HuH-7.5 (cell line): ENCODE results near the gene PRDM5.

Experiments
- DNase-seq: peaks from one replicate; pipeline ENCODE4 v3.0.0; 2011; ENCODE audit warnings: low spot score

Gene PRDM5

GRCh38 chr4:120903419-120903818, 19.1 kb downstream of the PRDM5 start:
- DNase-seq: no peak

DNA sequence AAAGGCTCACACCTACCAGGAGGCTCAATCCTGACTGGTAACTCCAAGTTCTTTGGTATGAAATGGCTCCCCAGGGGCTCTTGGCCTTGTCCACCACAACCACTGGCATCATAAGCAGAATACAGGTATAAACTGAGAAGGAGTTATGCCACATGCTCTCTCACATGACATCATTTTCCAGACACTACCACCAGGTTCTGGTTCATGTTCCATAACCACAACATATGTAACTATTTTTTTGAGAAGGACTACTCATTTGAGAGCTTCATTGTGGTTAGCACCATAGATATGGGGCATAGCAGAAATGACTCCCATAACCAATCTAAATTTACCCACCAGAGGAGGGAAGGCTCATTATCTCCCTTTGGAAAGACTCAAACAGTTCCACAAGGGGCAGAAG, 19.6 kb downstream of the PRDM5 start:
- no peak for DNase-seq

- DNase-seq: no peak
Observed at GRCh38 chr4:120901731-120902130, 20.8 kb downstream of the PRDM5 start.

GRCh38 chr4:120897981-120898719, 24.4 kb downstream of the PRDM5 start:
- DNase-seq: no peak

DNA sequence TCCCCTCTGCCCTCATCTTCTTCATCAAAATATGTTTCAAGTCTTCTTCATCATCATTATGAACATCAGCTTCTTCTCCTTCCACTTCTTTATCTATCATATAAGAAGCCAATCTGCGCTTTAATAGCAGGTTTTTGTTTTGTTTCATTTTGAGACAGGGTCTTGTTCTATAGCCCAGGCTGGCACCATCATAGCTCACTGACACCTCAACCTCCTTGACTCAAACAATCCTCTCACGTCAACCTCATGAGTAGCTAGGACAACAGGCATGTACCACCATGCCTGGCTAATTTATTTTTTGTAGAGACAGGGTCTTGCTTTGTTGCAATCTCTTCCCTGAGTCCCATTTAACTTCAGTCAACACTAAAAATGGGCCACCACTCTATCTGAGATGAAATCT, 27.0 kb downstream of the PRDM5 start:
- no peak for DNase-seq

GRCh38 chr4:120893314-120893713, 29.2 kb downstream of the PRDM5 start:
- no peak for DNase-seq

DNA sequence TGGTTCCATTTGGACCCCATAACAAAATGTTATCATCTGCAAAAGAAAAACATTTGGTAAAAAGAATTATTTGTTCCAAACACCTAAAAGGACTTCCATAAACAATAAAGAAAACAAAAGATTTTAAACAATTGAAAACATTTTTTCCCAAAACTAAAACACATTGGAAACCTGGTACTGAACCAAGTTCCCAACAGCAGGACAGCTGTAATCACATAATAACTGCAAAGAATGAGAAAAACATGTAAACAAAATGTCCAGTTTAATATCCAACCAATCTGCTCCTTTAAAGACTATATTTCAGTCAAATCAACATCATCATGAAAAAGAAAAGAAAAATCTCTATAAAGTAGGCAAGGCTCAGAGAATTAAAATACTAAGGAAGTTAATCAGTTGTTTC, 36.3 kb downstream of the PRDM5 start:
- DNase-seq: no peak

DNA sequence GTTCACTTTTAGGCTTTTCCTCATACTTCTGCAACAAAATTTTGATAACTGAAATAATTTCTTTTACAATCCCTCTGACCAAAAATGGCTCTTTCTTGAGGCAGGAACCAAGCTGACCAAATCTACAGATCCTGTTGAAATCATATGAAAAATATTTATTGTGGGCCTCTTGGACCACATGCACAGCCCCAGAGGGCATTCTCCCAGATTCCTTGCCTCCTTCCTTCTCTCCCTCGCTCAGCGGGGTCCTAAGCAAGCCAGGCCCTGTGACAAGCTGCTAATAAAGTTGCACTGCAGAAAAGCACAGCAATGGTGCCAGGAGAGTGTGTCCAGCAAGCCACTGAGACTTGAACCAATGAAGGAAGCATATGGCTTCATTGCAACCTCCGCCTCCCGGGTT, 40.7 kb downstream of the PRDM5 start:
- no peak for DNase-seq

GRCh38 chr4:120881351-120881750, 41.2 kb downstream of the PRDM5 start:
- no peak for DNase-seq

DNA sequence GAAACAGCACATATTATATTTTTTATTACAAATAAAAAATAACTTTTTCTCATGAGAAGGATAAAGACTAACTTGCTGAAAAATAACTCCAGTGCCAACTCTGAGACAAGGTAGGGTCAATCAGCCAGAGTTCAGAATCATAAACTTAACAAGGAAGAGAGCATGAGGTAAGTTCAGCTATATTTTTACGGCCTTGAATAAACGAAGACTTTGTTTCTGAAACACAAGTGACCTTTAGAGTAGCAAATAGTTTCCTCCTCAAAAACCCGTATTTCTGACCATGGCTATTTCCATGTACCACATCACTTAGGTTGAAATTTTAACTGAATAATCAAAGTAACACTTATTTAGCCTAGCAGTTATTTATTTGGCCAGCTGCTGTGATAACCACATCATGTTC, 45.5 kb downstream of the PRDM5 start:
- DNase-seq: no peak

DNA sequence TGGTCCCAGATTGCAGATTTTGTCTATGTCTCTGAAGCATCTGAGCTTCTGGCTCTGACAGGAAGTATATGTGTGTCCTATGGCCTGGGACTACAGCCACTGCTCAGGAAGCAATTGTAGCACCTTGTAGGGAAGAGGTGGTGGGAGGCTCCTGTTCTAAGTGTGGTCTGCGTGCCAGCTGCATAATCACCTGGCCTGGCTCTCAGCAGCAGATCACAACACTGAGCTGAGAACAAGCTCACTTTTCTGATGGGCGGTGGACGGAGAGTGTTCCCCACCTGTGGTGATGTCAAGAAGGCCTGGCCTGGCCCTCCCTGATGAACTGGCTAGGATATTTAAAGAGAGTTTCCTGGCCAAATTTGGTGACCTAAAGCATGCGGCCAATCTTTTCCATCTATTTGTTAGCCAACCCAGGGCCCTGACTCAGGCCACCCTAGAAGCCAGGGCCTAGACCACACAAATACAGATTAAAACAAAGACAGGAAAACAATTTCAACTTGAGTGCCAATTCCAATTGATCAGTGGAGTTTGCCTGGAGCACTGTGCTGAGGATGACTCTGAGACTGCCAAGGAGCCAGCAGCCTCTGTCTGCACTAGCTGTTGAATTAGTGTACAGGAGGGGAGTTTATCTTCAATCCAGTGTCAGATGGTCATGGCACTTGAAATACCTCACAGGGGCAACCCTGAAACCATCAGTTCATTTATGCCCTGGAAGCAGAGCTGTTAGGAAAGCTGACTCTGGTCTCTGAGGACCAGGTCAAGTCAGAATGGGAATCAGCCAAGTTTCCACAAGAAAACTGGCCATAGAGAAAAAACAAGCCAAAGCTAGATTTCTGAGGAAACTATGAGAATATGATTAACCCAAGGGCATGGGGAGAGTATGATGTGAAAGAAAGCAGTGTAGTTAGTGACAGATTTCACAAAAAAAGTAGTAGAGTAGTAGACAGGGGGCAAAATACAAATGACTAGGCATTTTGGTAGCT, 47.4 kb downstream of the PRDM5 start:
- DNase-seq: no peak

DNA sequence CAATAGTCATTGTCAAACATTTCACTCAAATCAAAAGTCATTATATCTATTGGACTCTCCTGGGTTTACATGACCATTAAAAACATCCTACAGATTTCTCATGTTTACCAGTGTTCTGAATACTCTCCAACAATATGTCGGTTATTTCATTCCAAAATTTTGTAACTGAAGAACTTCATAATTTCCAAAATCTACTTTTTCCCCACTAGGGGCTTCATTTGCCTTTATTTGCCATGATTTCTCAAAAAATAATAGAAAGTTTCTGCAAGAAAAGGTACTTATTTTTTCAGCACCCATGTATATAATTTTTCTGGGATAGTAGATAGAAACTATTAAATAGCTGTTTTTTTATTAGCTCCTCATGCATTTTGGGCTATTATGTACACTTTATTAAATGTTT, 49.0 kb downstream of the PRDM5 start:
- DNase-seq: no peak

DNA sequence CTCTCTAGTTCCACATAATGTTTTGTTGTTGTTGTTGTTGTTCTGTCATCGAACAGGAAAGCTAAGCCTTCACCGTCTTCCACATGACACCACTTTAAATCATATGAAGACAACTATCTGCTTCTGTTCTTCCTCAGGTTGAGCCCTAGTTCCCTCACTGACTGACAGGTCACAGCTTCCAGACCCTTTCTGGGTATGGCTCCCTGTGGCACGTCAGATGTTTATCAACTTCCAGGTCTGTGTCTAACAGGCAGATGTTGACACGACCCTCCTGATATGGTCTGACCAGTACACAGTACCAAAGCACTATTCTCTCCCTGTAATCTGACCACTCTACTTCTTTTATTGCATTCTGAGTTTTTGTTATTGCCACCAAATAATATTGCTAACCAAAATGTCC, 51.4 kb downstream of the PRDM5 start:
- DNase-seq: no peak

DNA sequence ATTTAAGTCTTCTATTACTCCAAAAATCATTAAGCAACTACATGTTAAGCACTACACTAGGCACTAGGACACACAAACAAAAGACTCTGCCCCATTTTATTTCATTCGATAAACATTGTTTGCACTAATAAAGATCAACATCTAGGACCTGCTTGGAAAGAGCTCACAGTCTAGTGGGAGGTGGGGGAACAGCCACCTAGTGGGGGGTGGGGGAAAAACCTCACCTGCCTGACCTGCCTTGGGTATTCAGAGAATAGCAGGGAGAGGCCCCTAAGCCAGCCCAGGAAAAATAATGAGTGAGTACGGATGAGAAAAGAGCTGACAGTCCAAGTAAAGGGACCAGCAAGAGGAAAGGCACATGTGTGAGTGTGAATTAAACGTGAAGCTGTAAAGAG, 52.2 kb downstream of the PRDM5 start:
- DNase-seq: no peak

GRCh38 chr4:120869613-120870278, 52.8 kb downstream of the PRDM5 start:
- no peak for DNase-seq

GRCh38 chr4:120867506-120867905, 55.0 kb downstream of the PRDM5 start:
- no peak for DNase-seq

GRCh38 chr4:120865985-120866384, 56.5 kb downstream of the PRDM5 start:
- no peak for DNase-seq

- DNase-seq: no peak
Observed at GRCh38 chr4:120864969-120865368, 57.6 kb downstream of the PRDM5 start.

DNA sequence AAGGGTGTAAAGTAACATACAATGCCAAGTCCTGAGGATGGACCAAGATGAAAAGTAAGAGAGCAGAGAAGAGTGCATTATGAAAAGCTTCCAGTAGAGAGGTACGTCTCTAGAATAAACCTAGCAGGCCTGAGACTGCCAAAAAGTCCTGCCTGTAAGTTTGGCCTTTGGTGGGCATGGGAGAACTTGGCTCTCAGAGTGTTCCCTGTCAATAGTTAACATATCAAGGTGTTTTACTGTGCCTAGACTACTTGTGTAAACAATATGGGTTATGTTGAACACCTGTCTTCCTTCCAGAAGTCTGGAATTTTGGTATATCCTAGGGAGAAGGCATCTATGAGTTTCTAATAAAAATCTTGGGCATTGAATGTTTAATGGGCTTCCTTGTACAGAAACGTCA, 60.1 kb downstream of the PRDM5 start:
- no peak for DNase-seq

DNA sequence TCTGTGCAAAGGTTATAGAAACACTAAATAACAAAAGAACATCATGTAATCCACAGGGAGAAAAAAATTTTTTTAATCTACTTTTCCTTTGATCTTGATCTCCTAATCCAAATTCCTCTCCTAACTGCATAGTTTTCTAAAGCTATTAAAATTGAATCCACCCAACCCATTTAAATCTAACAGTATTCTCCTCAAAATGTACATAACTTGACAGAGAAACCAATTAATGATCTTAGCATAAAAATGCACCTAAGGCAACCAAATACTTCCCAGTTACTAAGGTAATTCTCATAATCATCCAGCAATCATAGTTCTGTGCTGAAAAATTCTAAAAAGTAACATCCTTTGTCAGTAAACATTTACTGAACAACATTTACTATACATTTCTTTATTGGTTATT, 60.7 kb downstream of the PRDM5 start:
- no peak for DNase-seq

- no peak for DNase-seq
Observed at GRCh38 chr4:120858776-120859175, 63.8 kb downstream of the PRDM5 start.

DNA sequence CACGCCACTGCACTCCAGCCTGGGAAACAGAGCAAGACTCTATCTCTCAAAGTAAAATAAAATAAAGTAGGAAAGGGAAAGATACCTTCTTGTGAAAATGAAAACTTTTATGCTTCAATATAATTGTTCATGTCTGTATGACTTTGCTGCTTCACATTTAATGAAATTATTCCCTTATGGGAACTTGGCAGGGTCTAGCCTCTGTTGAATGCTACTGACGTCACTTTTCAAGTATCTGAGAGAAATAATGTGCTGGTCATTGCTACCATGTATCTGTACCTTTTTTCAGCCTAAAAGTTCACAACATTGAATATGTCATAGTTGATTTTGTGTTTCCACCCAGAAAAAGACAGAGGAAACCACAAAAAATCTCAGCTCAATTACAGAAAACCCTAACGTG, 65.2 kb downstream of the PRDM5 start:
- DNase-seq: no peak

DNA sequence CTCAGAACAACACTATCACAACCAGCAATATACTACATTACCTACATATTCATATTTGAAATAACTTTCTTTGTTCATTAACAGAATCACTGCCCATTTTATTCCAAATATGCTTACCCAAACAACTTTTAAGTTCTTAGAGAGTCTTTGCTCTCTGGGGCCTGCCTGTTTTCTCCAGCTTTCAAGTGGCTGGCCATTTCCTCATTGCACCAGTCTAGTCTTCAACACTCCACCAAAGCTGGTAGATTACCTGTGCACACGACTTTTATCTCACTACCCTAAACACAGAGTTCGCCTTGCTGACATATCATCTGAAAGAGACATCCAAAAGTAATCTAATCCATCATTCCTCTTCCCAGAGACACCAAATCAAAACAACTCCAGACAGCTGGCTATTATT, 66.2 kb downstream of the PRDM5 start:
- no peak for DNase-seq
